ENCODE measurements around the gene C1QTNF1.

- TF ChIP-seq ZNF274 (IDR thresholded peaks at IDR 0.05; ENCODE audit: low read depth, low read length) (no peak), YY1 (IDR thresholded peaks at IDR 0.05; ENCODE audit: insufficient read depth, insufficient read length) (no peak)
These were observed 4.7 kb upstream of the C1QTNF1 start for GRCh38 chr17:79019261-79019631.

Data from NT2/D1 (cell line).